WTC11 (cell line): ENCODE data around the gene NPAS3.

Experiments used
- FOXP1 ChIP-seq: sonication (generic); formaldehyde crosslinking; IDR thresholded peaks from 2 replicates; pipeline ENCODE4 v1.8.0; 2022; ENCODE audit warnings: missing genetic modification reagents, mild to moderate bottlenecking, moderate library complexity, borderline replicate concordance
- JUN ChIP-seq: sonication (generic); formaldehyde crosslinking; IDR thresholded peaks from 2 replicates; pipeline ENCODE4 v1.8.0; 2023; ENCODE audit warnings: mild to moderate bottlenecking, missing genetic modification reagents
- NFYB ChIP-seq: sonication (generic); formaldehyde crosslinking; conservative IDR thresholded peaks from 2 replicates; pipeline ENCODE4 v1.8.0; 2022; ENCODE audit warnings: low read depth, missing genetic modification reagents
- ZNF396 ChIP-seq: fragments of 250-450 bp; sonication (Bioruptor Pico); IDR thresholded peaks from 2 replicates; pipeline ENCODE4 v1.8.0; 2021; ENCODE audit warnings: mild to moderate bottlenecking, moderate library complexity, borderline replicate concordance
- ZNF416 ChIP-seq: fragments of 250-450 bp; sonication (Bioruptor Pico); IDR thresholded peaks from 2 replicates; pipeline ENCODE4 v1.9.0; 2021; ENCODE audit warnings: mild to moderate bottlenecking, inconsistent platforms
- TF ChIP-seq, protein P1 (sequence below): fragments of 250-450 bp; sonication (Bioruptor Pico); conservative IDR thresholded peaks from 2 replicates; pipeline ENCODE4 v1.9.0; 2021; ENCODE audit warnings: mild to moderate bottlenecking
- TF ChIP-seq, protein P2 (sequence below): fragments of 200-600 bp; IDR thresholded peaks from 2 replicates; pipeline ENCODE4 v1.8.0; 2022; ENCODE audit warnings: antibody characterized with exemption
- TF ChIP-seq, protein P3 (sequence below): sonication (generic); formaldehyde crosslinking; IDR thresholded peaks from 2 replicates; pipeline ENCODE4 v1.8.1; 2023; ENCODE audit warnings: mild to moderate bottlenecking, missing genetic modification reagents, moderate library complexity
- TF ChIP-seq, protein P4 (sequence below): sonication (generic); formaldehyde crosslinking; IDR thresholded peaks from 2 replicates; pipeline ENCODE4 v1.8.1; 2022; ENCODE audit warnings: low read depth, missing genetic modification reagents, borderline replicate concordance
- TF ChIP-seq, protein P5 (sequence below): sonication (generic); formaldehyde crosslinking; IDR thresholded peaks from 2 replicates; pipeline ENCODE4 v1.8.0; 2023; ENCODE audit warnings: mild to moderate bottlenecking, missing genetic modification reagents
- TF ChIP-seq, protein P6 (sequence below): sonication (generic); formaldehyde crosslinking; IDR thresholded peaks from 2 replicates; pipeline ENCODE4 v1.8.0; 2022; ENCODE audit warnings: mild to moderate bottlenecking, missing genetic modification reagents

DNA sequence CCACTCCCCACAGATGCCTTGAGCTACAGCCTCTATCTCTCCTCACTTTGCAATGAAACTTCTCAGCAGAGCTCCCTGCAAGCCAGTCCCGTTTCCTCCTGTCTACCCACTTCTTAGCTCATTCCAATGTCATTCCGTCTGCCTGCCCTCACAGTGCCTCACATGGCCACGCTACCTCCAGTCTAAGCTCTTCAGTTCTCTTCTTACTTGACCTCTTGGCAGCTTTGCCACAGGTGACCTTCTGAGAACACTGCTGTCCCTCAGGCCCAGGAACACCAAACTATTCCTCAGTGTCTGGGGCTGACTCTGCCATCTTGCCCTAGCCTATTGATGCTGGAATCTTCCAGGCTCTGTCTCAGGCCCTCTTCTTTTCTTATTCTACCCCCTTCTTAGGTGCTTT, 902.1 kb downstream of the NPAS3 start:
- TF ChIP-seq, protein P1, sequence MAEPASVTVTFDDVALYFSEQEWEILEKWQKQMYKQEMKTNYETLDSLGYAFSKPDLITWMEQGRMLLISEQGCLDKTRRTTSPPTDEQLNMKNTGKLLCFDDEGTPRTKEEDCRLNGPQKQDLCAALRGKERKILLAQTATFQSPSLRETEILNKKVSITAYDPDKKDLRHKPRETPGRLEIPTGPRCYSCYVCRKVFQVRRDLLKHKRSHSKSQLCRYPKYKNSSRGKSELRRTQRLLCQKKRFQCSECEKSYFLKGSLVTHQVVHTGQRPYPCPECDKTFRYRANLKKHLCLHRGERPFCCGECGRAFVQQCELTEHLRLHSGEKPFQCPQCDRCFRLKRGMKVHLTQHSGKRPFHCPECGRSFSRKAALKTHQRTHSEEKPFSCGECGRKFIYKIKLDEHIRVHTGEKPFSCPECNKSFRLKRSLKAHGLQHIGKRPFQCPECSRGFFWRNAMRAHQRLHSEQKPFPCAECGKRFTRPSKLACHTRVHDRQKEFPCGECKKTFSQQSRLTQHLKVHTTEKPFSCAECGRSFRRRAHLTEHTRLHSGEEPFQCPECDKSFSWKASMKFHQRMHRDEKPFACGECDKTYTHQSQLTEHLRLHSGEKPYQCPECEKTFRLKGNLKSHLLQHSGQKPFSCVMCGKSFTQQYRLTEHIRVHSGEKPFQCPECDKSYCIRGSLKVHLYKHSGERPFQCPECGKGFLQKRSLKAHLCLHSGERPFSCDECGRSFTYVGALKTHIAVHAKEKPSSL = no peak
- TF ChIP-seq, protein P2, sequence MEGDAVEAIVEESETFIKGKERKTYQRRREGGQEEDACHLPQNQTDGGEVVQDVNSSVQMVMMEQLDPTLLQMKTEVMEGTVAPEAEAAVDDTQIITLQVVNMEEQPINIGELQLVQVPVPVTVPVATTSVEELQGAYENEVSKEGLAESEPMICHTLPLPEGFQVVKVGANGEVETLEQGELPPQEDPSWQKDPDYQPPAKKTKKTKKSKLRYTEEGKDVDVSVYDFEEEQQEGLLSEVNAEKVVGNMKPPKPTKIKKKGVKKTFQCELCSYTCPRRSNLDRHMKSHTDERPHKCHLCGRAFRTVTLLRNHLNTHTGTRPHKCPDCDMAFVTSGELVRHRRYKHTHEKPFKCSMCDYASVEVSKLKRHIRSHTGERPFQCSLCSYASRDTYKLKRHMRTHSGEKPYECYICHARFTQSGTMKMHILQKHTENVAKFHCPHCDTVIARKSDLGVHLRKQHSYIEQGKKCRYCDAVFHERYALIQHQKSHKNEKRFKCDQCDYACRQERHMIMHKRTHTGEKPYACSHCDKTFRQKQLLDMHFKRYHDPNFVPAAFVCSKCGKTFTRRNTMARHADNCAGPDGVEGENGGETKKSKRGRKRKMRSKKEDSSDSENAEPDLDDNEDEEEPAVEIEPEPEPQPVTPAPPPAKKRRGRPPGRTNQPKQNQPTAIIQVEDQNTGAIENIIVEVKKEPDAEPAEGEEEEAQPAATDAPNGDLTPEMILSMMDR = no peak
- TF ChIP-seq JUN (CRISPR knock-in tag) = no peak
- no peak for TF ChIP-seq NFYB (CRISPR knock-in tag)
- no peak for TF ChIP-seq FOXP1 (CRISPR knock-in tag)
- TF ChIP-seq, protein P3, sequence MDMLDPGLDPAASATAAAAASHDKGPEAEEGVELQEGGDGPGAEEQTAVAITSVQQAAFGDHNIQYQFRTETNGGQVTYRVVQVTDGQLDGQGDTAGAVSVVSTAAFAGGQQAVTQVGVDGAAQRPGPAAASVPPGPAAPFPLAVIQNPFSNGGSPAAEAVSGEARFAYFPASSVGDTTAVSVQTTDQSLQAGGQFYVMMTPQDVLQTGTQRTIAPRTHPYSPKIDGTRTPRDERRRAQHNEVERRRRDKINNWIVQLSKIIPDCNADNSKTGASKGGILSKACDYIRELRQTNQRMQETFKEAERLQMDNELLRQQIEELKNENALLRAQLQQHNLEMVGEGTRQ (CRISPR knock-in tag) = no peak
- no peak for TF ChIP-seq ZNF396 (CRISPR knock-in tag)
- TF ChIP-seq, protein P4, sequence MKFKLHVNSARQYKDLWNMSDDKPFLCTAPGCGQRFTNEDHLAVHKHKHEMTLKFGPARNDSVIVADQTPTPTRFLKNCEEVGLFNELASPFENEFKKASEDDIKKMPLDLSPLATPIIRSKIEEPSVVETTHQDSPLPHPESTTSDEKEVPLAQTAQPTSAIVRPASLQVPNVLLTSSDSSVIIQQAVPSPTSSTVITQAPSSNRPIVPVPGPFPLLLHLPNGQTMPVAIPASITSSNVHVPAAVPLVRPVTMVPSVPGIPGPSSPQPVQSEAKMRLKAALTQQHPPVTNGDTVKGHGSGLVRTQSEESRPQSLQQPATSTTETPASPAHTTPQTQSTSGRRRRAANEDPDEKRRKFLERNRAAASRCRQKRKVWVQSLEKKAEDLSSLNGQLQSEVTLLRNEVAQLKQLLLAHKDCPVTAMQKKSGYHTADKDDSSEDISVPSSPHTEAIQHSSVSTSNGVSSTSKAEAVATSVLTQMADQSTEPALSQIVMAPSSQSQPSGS (CRISPR knock-in tag) = no peak
- no peak for TF ChIP-seq ZNF416 (CRISPR knock-in tag)
- TF ChIP-seq, protein P5, sequence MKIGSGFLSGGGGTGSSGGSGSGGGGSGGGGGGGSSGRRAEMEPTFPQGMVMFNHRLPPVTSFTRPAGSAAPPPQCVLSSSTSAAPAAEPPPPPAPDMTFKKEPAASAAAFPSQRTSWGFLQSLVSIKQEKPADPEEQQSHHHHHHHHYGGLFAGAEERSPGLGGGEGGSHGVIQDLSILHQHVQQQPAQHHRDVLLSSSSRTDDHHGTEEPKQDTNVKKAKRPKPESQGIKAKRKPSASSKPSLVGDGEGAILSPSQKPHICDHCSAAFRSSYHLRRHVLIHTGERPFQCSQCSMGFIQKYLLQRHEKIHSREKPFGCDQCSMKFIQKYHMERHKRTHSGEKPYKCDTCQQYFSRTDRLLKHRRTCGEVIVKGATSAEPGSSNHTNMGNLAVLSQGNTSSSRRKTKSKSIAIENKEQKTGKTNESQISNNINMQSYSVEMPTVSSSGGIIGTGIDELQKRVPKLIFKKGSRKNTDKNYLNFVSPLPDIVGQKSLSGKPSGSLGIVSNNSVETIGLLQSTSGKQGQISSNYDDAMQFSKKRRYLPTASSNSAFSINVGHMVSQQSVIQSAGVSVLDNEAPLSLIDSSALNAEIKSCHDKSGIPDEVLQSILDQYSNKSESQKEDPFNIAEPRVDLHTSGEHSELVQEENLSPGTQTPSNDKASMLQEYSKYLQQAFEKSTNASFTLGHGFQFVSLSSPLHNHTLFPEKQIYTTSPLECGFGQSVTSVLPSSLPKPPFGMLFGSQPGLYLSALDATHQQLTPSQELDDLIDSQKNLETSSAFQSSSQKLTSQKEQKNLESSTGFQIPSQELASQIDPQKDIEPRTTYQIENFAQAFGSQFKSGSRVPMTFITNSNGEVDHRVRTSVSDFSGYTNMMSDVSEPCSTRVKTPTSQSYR (CRISPR knock-in tag) = no peak
- TF ChIP-seq, protein P6, sequence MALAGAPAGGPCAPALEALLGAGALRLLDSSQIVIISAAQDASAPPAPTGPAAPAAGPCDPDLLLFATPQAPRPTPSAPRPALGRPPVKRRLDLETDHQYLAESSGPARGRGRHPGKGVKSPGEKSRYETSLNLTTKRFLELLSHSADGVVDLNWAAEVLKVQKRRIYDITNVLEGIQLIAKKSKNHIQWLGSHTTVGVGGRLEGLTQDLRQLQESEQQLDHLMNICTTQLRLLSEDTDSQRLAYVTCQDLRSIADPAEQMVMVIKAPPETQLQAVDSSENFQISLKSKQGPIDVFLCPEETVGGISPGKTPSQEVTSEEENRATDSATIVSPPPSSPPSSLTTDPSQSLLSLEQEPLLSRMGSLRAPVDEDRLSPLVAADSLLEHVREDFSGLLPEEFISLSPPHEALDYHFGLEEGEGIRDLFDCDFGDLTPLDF (CRISPR knock-in tag) = no peak
